ENCODE data around the gene AMIGO3.

The AMIGO3 gene

GRCh38 chr3:49668861-49669260 lies 50.6 kb downstream of the AMIGO3 start:
- DNase-seq (ENCODE audit: low spot score), result no peak

- no peak for DNase-seq (ENCODE audit: low spot score)
Observed at GRCh38 chr3:49668414-49668797, 51.1 kb downstream of the AMIGO3 start.

GRCh38 chr3:49667701-49668413 lies 51.6 kb downstream of the AMIGO3 start:
- DNase-seq (ENCODE audit: low spot score), result no peak

Data from left forelimb (tissue), 1 donor.